Measurements from ENCODE around the gene IFT20.

GRCh38 chr17:28367641-28368305 lies 32.5 kb upstream of the IFT20 start:
- TF ChIP-seq, protein P1, sequence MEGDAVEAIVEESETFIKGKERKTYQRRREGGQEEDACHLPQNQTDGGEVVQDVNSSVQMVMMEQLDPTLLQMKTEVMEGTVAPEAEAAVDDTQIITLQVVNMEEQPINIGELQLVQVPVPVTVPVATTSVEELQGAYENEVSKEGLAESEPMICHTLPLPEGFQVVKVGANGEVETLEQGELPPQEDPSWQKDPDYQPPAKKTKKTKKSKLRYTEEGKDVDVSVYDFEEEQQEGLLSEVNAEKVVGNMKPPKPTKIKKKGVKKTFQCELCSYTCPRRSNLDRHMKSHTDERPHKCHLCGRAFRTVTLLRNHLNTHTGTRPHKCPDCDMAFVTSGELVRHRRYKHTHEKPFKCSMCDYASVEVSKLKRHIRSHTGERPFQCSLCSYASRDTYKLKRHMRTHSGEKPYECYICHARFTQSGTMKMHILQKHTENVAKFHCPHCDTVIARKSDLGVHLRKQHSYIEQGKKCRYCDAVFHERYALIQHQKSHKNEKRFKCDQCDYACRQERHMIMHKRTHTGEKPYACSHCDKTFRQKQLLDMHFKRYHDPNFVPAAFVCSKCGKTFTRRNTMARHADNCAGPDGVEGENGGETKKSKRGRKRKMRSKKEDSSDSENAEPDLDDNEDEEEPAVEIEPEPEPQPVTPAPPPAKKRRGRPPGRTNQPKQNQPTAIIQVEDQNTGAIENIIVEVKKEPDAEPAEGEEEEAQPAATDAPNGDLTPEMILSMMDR (IDR thresholded peaks at IDR 0.05) = no peak
- no peak for TF ChIP-seq POLR2A (IDR thresholded peaks at IDR 0.05)
